Measurements from ENCODE around the gene CUX1. TPM values are rescaled to one million over a fixed set of nuclear protein-coding genes. Genes with fewer than 3 reads are reported as not detected.
"Not testable (repeated sequence)": the region's sequence is repeated elsewhere in the genome, so short reads cannot be mapped to it uniquely, and the experiment has no call there.

Gene CUX1
- total and polyA plus RNA-seq, 5 donors, result 54.1 to 146 (median 109) TPM

DNA sequence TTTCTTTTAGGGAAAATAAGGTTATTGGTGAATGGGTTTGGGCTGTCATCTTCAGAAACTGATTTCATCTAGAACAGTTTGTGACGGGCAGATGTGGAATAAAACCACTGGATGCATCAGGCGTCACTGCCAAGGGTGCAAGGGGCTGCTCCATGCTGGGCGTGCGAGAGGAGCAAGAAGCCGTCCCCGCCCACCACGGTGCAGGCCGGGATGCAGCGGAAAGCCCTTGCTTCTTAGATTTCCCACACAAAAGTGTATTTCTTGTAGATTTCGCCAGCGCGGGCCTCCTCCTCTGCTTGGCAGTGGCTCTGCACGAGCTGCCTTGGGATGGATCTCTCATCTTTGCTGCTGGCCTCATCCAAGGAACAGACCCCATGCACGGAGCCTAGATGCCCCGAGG lies 189.3 kb downstream of the CUX1 start:
- H3K4me1 ChIP-seq (ENCODE audit: control insufficient read depth, insufficient read depth, low read length), result no peaks in the 10 kb centered on the region
- H3K4me3 ChIP-seq (ENCODE audit: low read length), result no peak overlapping the region
- H3K27me3 ChIP-seq (ENCODE audit: control insufficient read depth, insufficient read depth), result no peaks in the 10 kb centered on the region
- no peak overlapping the region for H3K27ac ChIP-seq (ENCODE audit: low read length)
- DNase-seq (no peak), ATAC-seq (no peak)
- H3K9me3 ChIP-seq (ENCODE audit: control insufficient read depth, low read length), result no peaks in the 10 kb centered on the region
- WGBS, result 97% methylated on average over 15 of the region's 15 CpGs
- intact Hi-C loops (cut with DNase I), result no loop called here

DNA sequence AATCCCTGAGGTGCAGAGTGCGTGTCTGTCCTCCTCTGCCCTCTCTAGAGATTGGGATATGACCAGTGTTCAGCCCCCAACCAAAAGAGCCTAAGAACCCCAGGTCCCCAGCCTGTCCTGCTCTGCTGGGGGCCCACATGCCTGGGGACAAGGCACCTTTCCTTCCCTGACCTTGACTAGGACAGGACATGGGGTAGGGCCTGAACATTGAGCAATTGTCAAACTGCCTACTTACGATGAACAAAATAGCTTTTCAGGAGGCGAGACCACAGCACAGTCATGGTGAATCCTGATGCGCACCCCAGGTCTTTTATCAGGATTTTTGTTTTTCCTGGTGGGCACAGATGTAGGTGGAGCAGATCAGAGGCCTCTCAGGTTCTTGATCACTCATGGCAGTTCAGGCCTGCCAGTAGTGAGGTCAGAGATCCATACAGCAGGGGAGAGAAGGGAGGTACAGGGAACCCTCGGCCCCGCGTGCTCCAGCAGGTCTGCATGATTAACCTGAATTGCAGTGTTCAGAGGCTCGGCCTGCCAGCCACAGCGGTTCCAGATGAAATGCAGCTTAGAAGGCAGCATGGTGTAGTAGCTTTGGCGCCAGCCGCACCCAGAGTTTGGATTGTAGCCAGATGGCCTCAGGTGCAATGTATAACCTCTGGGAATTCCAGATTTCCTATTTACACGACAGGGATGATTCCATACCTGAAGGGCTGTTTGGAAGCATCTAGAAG lies 191.3 kb downstream of the CUX1 start:
- 91% methylated on average over 12 of the region's 12 CpGs for WGBS
- Histone ChIP-seq H3K9me3 (ENCODE audit: control insufficient read depth, low read length) (no peaks in the 10 kb centered on the region), H3K27me3 (ENCODE audit: control insufficient read depth, insufficient read depth) (no peaks in the 10 kb centered on the region), H3K4me3 (ENCODE audit: low read length) (no peak overlapping the region), H3K4me1 (ENCODE audit: control insufficient read depth, insufficient read depth, low read length) (no peaks in the 10 kb centered on the region), H3K27ac (ENCODE audit: low read length) (no peak overlapping the region)
- DNase-seq, result no peak
- intact Hi-C loops (cut with DNase I), result no loop called here
- ATAC-seq, result peak; percentile 7 to 8

DNA sequence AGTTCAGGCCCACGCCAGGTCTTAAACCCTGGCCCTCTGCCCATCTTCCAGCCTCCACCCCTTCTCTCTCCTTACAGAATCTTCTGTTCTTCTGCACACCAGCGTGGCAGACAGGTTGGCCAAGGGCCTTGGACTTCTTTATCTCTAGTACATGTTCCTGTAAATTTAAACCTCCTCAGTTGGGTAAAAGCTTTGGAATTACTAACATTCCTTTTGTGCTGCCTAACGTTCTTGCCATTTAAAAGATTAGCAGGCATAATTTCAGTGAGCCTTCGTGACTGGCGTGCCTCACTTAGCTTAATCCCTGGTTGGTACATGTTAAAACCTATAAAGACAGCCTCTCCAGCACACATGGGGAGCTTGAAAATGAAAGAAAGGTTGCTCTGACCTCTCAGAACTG lies 192.2 kb downstream of the CUX1 start:
- WGBS, result 68% methylated on average over 5 of the region's 5 CpGs
- H3K27me3 ChIP-seq (ENCODE audit: control insufficient read depth, insufficient read depth), result no peaks in the 10 kb centered on the region
- no peak for DNase-seq
- peak in 1 of 2 donors; percentile 29 for ATAC-seq
- no peak overlapping the region for H3K4me3 ChIP-seq (ENCODE audit: low read length)
- no peak overlapping the region for H3K27ac ChIP-seq (ENCODE audit: low read length)
- H3K9me3 ChIP-seq (ENCODE audit: control insufficient read depth, low read length), result no peaks in the 10 kb centered on the region
- intact Hi-C loops (cut with DNase I), result no loop called here
- no peaks in the 10 kb centered on the region for H3K4me1 ChIP-seq (ENCODE audit: control insufficient read depth, insufficient read depth, low read length)

DNA sequence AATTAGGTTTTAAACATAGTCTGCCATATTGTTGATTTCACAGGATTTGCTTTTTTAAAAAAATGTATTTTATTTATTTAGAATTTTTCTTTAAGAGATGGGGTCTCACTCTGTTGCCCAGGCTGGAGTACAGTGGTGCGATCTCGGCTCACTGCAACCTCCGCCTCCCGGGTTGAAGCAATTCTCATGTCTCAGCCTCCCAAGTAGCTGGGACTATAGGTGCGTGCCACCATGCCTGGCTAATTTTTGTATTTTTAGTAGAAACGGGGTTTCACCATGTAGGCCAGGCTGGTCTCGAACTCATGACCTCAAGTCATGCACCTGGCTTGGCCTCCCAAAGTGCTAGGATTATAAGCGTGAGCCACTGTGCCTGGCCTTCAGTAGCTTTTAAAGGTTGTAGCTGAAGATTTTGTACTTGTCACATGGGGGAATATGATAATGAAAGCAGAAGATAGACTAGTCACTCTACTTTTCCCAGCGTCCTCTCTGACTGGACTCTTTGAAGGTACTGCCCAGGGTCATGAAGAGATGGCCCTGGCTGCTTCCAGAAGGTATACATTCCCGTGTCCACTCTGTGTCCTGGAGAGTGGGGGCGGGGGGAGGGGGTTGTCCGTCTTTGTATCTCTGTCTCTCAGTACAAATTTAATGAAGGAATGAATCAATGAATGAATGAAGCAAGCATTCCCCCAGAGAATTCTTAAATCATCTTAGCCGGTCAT lies 194.8 kb downstream of the CUX1 start:
- H3K4me1 ChIP-seq (ENCODE audit: control insufficient read depth, insufficient read depth, low read length); H3K27me3 ChIP-seq (ENCODE audit: control insufficient read depth, insufficient read depth); DNase-seq; intact Hi-C loops (cut with DNase I); H3K27ac ChIP-seq (ENCODE audit: low read length); H3K4me3 ChIP-seq (ENCODE audit: low read length); H3K9me3 ChIP-seq (ENCODE audit: control insufficient read depth, low read length); ATAC-seq: not testable (repeated sequence)
- 89% methylated on average over 13 of the region's 13 CpGs for whole genome bisulfite sequencing

DNA sequence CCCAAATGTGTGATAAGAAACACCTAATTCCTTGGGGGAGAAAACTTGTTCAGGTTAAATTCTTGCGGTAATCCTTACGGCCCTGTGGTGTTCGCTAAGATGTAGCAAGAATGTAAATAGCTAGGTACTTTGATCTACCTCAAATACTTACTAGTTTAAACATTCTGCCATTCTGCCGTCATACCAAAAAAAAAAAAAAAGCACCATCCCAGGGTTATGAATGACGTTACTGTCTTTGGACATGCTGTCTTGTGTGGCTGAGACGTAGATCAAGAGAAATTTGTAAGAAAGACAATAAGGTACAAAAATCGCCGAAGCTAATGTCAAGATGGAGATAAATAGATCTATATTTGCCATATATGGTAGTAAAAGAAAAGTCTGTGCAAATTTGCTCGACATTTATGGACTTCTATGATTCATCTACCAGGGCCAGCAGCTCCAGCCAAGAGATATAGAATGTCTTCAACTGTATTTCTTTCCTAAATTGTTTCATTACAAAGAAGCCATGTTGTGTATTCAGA lies 195.6 kb downstream of the CUX1 start:
- Histone ChIP-seq H3K4me3 (ENCODE audit: low read length) (no peak overlapping the region), H3K4me1 (ENCODE audit: control insufficient read depth, insufficient read depth, low read length) (no peaks in the 10 kb centered on the region), H3K27me3 (ENCODE audit: control insufficient read depth, insufficient read depth) (no peaks in the 10 kb centered on the region), H3K27ac (ENCODE audit: low read length) (no peak overlapping the region), H3K9me3 (ENCODE audit: control insufficient read depth, low read length) (no peaks in the 10 kb centered on the region)
- ATAC-seq (no peak), DNase-seq (no peak)
- 70% methylated on average over 9 of the region's 9 CpGs for WGBS
- intact Hi-C loops (cut with DNase I), result no loop called here

DNA sequence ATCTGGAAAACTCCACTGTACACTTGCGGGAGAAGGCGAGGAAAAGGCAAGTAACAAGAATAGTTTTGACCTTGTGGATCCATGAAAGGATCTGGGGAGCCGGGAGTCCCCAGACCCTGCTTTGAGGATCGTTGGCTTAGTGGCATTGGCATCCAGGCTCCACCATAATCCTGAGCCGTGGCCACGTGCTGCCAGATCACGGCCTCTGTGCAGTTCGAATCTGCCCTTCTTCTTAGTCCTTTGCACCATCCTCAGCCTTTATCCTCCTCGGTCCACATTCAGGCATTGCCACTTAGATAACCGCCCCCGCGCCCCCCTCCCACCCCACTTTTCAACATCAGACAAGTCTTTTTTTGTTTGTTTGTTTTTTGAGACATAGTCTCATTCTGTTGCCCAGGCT lies 201.4 kb downstream of the CUX1 start:
- Histone ChIP-seq H3K4me3 (ENCODE audit: low read length) (no peak overlapping the region), H3K27ac (ENCODE audit: low read length) (no peak overlapping the region), H3K27me3 (ENCODE audit: control insufficient read depth, insufficient read depth) (no peaks in the 10 kb centered on the region), H3K9me3 (ENCODE audit: control insufficient read depth, low read length) (no peaks in the 10 kb centered on the region), H3K4me1 (ENCODE audit: control insufficient read depth, insufficient read depth, low read length) (peaks cover under 1% of the 10 kb centered on the region)
- no peak for ATAC-seq
- intact Hi-C loops (cut with DNase I), result no loop called here
- 80% methylated on average over 12 of the region's 12 CpGs for WGBS
- DNase-seq, result no peak

DNA sequence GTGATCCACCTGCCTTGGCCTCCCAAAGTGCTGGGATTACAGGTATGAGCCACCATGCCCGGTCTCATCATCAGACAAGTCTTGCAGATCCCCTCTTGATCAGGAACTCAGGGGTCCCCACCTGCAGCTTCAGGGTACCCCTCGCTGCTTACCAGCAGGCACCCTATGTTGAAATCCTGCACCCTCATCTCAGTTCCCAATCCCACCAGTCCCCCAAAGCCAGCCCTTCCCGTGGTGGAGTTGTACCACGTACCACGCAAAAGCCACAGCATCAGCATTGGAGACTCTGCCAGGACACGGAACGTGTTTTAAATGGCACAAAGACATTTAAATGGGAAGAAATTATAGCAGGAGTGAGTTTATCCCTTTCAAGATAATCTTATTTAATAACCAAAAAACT lies 202.0 kb downstream of the CUX1 start:
- Histone ChIP-seq H3K9me3 (ENCODE audit: control insufficient read depth, low read length) (no peaks in the 10 kb centered on the region), H3K4me3 (ENCODE audit: low read length) (no peak overlapping the region), H3K27ac (ENCODE audit: low read length) (no peak overlapping the region), H3K4me1 (ENCODE audit: control insufficient read depth, insufficient read depth, low read length) (peaks cover 3% of the 10 kb centered on the region), H3K27me3 (ENCODE audit: control insufficient read depth, insufficient read depth) (no peaks in the 10 kb centered on the region)
- intact Hi-C loops (cut with DNase I), result no loop called here
- ATAC-seq, result no peak
- no peak for DNase-seq
- 94% methylated on average over 7 of the region's 7 CpGs for WGBS

DNA sequence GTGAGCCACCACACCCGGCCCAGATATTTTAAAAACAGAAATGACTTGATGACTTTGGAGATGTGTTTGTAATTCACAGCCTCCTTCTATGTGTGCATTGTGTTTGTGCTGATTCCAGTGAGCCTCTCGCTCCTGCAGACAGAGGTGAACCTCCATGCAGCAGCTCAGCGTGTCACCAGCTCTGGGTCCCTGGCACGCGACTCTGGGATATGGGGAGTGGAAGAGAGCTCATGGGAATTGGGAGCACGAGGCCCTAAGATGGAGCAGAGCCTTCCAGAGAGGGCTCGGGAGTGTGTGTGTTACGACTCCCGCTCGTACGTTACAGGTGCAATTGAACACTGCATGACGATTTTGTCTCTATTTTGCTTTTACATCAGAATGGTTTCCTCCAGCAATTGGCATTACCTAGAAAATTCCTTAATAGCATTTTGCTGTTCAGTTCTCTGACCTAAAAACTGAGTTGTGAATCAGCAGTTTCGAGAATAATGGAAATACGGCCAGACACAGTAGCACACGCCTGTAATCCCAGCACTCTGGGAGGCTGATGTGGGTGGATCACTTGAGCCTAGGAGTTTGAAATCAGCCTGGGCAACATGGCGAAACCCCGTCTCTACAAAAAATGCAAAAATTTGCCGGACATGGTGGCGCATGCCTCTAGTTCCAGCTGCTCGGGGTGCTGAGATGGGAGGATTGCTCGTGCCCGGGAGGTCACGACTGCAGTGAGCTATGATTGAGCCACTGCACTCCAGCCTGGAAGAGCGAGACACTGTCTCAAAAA lies 204.6 kb downstream of the CUX1 start:
- intact Hi-C loops (cut with DNase I), result no loop called here
- no peaks in the 10 kb centered on the region for H3K27me3 ChIP-seq (ENCODE audit: control insufficient read depth, insufficient read depth)
- H3K9me3 ChIP-seq (ENCODE audit: control insufficient read depth, low read length), result no peaks in the 10 kb centered on the region
- ATAC-seq (no peak), DNase-seq (no peak)
- peaks cover 3% of the 10 kb centered on the region for H3K4me1 ChIP-seq (ENCODE audit: control insufficient read depth, insufficient read depth, low read length)
- H3K4me3 ChIP-seq (ENCODE audit: low read length), result no peak overlapping the region
- no peak overlapping the region for H3K27ac ChIP-seq (ENCODE audit: low read length)
- 93% methylated on average over 24 of the region's 24 CpGs for WGBS

DNA sequence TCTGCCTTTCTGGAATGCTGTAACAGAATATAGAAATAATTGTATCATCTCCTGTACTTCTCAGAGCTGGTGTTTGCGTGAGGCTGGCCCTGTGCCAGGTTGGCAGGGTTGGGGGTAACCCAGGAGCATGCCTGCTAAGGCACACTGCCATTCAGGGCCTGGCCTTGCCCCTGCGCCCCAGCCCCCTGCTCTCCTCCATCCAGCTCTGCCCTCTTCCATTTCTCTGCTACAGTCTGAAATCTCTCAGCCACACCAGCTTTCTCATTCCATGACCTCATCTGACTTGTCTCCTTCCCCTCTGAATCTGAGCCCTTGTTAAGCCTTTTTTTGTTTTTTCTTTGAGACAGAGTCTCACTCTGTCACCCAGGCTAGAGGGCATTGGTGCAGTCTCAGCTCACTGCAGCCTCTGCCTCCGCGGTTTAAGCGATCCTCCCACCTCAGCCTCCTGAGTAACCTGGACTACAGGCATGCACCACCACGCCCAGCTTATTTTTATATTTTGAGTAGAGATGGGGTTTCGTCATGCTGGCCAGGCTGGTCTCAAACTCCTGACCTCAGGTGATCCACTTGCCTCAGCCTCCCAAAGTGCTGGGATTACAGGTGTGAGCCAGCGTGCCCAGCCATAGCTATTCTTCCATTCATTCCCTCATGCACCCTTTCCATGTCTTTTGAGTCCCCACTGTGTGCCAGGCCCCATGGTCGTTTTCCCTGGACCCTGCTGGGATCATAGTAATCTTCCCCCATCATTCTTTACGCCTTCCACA lies 206.8 kb downstream of the CUX1 start:
- intact Hi-C loops (cut with DNase I), result no loop called here
- H3K27me3 ChIP-seq (ENCODE audit: control insufficient read depth, insufficient read depth), result no peaks in the 10 kb centered on the region
- H3K9me3 ChIP-seq (ENCODE audit: control insufficient read depth, low read length), result no peaks in the 10 kb centered on the region
- H3K4me1 ChIP-seq (ENCODE audit: control insufficient read depth, insufficient read depth, low read length), result peaks cover 3% of the 10 kb centered on the region
- ATAC-seq (peak; percentile 26 to 46), DNase-seq (peak; percentile 27 to 80 (median 66))
- H3K27ac ChIP-seq (ENCODE audit: low read length), result peak overlapping the region; percentile 96
- no peak overlapping the region for H3K4me3 ChIP-seq (ENCODE audit: low read length)
- 73% methylated on average over 10 of the region's 10 CpGs for WGBS

DNA sequence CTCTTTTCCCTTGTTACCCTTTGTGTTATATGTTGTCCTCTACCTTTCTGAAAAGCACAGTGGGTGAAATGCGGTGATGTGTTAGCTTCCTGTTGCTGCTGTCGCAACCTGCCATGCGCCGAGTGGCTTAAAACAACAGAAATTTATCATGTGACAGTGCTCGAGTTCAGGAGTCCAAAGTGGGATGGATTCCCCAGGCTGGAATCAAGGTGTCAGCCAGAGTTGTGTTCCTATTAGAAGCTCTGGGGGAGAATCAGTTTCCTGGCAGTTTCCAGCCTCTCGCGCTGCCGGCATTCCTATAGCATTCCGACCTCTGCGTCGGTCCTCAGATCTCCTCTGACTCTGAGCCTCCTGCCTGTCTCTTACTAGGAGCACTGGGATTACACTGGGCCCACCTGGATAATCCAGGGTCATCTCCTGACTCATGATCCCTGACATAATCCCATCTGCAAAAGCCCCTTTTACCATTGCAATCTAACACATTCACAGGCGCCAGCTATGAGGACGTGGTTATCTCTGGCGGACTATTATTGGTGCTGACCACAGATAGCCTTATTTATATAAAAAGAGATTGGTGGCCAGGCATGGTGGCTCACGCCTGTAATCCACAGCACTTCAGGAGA lies 207.5 kb downstream of the CUX1 start:
- intact Hi-C loops (cut with DNase I), result no loop called here
- WGBS, result 58% methylated on average over 15 of the region's 15 CpGs
- Histone ChIP-seq H3K27ac (ENCODE audit: low read length) (peak overlapping the region; percentile 96), H3K27me3 (ENCODE audit: control insufficient read depth, insufficient read depth) (no peaks in the 10 kb centered on the region), H3K4me1 (ENCODE audit: control insufficient read depth, insufficient read depth, low read length) (peaks cover 3% of the 10 kb centered on the region), H3K9me3 (ENCODE audit: control insufficient read depth, low read length) (no peaks in the 10 kb centered on the region), H3K4me3 (ENCODE audit: low read length) (no peak overlapping the region)
- peak in 2 of 3 donors; percentile 55 to 66 for DNase-seq
- peak; percentile 78 to 80 for ATAC-seq

Measured in right cardiac atrium (tissue), 5 donors.